Activated effector memory CD4-positive, alpha-beta T cell treated with anti-CD3 and anti-CD28 coated beads, Interleukin-2, amount 50 U/mL, for 16 hours (primary cell): Measurements from ENCODE around the gene POU4F3.
"Not testable (repeated sequence)": the region's sequence is repeated elsewhere in the genome, so short reads cannot be mapped to it uniquely, and the experiment has no call there.

Source experiments
- DNase-seq: peaks from one replicate; pipeline ENCODE4 v3.0.0-alpha.2; 2020

The POU4F3 gene, protein sequence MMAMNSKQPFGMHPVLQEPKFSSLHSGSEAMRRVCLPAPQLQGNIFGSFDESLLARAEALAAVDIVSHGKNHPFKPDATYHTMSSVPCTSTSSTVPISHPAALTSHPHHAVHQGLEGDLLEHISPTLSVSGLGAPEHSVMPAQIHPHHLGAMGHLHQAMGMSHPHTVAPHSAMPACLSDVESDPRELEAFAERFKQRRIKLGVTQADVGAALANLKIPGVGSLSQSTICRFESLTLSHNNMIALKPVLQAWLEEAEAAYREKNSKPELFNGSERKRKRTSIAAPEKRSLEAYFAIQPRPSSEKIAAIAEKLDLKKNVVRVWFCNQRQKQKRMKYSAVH

DNA sequence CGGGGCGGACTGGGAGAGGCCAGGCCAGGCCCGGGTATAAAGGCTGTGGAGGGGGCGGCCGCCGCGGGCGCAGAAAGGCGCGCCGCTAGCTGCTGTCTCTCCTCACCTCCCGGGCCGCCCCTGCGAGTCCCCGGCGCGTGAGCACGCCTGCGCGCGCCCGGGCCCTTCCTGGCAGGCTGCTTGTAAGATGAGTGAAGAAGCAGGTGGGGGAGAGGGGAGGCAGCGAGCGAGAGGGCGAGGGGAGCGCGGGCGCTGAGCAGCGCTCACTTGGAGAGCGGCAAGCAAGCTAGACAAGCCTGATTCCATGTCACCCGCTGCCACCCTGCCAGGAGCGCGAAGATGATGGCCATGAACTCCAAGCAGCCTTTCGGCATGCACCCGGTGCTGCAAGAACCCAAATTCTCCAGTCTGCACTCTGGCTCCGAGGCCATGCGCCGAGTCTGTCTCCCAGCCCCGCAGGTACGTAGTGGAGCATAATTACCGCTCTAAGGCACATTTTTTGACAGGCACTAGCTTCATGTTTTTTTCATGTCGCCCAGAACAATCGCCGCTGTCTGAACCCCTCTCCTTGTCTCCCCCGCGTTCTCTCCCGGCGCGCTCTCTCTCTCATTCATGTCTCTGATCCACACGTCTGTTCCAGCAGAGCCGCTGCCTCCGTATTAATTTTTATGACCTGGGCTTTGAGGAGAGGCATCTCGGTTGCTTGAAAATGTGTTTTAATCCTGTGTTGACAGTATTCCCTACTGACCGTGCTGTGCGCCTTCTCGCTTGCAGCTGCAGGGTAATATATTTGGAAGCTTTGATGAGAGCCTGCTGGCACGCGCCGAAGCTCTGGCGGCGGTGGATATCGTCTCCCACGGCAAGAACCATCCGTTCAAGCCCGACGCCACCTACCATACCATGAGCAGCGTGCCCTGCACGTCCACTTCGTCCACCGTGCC lies at the start of gene POU4F3:
Gene POU4F3, plus strand, starts transcription at position 66 of the 941 bp plus-strand sequence. Its CDS starts 274 bp downstream, at position 340.
- no peak for DNase-seq

DNA sequence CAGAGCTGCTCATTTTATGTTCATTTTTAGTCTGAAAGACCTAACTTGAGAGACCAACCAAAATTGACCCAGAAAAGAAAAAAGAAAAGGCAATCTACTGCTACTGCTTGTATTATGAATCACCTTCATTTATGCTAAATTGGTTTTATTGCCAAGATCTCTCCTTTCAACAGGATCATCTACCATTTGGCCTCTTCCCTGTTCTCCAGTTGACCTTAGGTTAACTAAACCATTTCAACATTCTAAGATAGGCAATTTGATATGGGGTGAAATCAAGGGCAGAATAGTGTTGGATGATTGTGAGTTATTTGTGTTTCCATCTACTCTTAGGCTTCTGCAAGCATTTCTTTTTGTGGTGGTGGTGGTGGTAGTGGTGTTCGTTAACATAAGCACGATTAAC lies 48.3 kb upstream of the POU4F3 start:
- no peak for DNase-seq

DNA sequence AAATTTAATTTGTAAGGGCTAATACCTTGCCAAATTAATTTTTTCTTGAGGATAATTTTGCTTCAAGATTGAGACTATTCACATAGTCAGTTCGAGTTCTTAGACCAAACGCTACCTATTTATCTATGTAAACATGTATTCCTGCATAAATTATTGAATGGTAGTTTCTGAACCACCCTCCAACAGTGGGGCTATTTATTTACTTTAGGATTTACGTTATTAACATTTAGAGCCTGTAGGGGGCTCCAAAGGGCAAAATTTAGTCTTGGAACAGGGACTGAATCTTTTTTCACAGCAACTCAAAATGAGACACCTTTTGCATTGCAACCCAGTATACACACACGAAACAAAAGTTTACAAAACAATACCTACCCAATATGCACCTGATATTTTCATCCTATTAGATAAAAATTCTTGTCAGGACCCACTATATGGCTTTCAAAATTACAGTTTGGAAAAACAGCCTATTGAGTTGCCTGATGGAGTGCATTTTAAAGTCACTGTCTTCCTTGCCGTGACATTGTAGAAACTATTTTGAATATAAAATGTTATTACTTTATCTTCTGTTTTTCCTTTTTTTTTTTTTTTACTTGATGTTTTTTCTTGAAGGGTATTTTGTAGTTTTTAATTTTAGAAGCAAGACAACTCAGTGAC lies 47.1 kb upstream of the POU4F3 start:
- DNase-seq, result no peak

DNA sequence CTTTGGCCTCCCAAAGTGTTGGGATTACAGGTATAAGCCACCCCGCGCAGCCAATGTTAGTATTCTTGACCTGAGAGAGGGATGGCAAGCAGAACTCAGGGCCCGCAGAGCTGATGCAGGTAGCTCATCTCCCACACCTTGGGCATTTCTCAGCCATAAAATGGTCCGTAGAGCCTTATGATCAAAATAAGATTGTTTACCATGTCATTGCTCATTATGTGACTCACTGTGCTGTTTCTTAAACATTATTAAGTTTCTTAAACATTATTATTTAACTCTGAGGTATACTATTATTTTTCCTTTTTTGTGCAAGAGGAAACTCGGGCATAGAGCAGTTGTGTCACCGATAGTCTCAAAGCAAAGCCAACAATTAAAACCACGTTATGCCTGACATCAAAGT lies 42.4 kb upstream of the POU4F3 start:
- no peak for DNase-seq

DNA sequence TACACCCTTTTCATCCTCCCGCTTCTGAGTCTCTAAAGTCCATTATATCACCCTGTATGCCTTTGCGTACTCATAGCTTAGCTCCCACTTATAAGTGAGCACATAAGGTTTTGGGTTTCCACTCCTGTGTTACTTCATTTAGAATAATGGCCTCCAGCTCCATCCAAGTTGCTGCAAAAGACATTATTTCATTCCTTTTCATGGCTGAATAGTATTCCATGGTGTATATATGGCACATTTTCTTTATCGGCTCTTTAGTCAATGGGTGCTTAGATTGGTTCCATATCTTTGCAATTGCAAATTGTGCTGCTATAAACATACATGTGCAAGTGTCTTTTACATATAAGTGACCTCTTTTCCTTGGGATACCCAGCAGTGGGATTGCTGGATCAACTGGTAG lies 39.7 kb upstream of the POU4F3 start:
- not testable (repeated sequence) for DNase-seq

DNA sequence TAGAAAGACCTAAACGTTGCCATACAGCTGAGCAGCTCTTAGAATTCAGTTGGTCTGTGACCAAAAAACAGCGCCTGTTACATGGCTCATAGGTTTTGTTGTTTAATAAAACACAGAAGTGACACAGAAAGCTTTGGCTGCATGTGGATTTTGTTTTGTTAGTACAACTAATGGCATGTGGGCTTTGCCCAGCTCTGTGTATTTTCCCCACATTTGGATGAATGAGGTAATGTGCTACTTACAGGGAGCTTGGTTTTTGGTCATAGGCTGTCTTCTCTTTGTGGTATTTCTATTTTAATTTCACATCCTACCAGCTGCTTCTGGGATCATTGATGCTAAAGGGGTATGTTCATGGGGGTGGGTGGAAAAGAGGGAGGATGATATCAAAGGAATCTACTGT lies 37.0 kb upstream of the POU4F3 start:
- no peak for DNase-seq

DNA sequence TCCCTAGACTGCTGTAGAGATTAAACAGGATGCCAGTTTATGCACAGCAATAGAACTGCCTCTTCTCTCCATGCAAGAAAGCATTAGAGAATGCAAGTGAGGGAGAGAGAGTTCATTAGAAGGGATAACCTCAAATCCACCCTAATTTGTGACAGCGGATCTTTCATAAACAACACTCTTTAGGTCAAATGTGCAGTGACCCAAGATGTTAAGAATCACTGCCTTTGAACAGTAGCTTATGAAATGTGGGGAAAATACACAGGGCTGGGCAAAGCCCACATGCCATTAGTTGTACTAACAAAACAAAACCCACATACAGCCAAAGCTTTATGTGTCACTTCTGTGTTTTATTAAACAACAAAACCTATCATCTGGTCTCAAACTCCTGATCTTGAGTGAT lies 36.2 kb upstream of the POU4F3 start:
- DNase-seq, result no peak

DNA sequence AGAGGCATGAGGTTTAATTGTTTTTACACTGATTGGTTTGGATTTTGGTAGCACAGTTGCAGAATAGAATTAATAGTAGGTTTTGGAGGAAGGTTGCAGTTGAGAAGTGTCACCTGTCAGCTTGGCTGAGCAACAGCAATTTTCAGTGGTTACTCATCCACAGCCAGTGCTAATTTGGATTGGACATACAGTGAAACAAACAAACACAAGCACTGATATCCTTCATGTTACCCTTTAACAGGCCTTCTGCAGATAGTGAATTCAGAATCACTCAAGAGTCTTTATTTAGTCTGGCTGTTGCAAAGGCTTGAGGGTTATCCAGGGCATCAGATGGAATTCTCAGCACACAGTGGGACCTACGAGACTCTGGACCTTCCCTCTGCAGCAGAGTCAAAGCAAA lies 31.8 kb upstream of the POU4F3 start:
- DNase-seq, result no peak

DNA sequence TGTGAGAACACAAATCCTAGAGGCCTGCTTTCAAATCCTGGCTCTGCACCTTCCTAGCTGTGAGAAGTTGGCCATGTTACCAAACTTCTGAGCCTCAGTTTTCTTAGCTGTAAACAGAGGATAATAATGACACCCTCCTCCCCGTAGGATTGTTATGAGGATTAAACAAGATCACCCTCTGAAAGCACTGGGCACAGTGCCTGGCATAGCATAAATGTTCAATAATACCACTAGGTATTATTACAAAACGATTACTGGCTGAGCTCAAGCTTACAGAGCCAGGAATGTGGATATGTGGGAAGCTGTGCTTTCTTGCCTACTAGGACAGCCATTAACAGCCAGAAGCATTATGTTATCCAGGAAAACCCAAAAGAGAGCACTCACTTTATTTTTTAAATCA lies 30.8 kb upstream of the POU4F3 start:
- no peak for DNase-seq

DNA sequence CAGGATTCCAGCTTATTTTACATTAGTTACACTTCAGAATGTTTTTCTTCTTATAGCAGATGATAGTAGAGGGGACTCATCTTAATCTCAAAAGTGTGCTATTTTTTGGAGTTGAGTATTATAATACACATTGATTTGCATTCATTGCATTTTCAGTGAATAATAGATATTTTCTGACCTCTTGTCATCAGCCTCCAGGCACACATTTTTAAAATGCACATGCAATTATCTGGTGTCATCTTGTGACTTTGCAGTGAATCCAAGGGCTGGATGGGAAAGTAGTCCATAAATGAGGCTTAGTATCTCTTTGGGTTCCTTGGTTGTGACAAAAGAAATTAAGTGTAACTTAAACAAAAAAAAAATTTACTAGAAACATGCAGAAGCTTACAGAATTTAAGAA lies 28.1 kb upstream of the POU4F3 start:
- no peak for DNase-seq

DNA sequence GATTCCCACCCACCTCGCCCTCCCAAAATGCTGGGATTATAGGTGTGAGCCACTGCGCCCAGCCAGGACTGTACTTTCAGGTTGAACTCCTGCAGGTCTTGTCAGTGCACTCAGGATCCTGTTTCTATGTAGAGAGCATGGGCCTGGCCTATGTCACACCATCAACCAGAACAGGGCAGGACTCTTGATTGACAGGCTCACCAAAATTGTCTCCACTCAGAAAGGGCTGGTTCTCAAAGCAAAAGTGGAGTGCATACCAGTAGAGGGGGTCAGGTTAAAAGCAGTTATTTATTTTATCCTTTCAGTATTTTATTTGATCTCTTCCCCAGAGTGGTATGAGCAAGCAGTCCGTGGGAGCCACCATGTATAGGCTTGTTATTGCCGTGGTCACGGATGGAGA lies 27.4 kb upstream of the POU4F3 start:
- DNase-seq, result no peak

DNA sequence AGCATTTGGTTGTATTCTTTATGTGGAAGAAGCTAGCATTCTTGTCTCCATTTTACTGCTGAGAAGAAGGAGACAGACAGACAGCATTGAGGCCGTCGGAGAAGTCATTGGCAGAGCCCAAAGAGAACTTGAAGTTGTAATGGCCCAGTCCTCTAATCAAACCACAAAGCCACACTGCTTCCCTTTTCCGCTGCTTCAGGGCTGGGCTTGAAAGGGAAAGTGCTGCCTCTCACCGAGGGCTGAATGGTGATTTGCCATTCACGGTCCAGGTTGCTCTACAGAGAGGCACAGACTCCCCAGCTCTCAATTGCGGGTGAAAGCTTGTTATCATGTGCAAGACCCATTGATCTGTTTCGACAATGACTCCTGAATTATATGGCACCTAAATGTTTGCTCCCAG lies 25.6 kb upstream of the POU4F3 start:
- DNase-seq, result no peak

DNA sequence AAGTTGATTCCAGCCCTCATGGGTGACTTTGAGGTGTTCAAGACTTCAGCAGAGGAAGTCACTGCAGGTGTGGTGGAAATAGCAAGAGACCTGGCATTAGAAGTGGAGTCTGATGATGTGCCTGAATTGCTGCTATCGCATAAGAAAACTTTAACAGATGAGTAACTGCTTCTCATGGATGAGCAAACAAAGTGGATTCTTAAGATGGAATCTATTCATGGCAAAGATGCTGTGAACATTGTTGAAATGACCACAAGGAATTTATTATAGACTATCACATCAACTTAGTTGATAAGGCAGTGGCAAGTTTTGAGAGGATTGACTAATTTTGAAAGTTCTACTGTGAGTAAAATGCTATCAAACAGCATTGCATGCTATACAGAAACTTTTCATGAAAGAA lies 17.1 kb upstream of the POU4F3 start:
- DNase-seq, result no peak

DNA sequence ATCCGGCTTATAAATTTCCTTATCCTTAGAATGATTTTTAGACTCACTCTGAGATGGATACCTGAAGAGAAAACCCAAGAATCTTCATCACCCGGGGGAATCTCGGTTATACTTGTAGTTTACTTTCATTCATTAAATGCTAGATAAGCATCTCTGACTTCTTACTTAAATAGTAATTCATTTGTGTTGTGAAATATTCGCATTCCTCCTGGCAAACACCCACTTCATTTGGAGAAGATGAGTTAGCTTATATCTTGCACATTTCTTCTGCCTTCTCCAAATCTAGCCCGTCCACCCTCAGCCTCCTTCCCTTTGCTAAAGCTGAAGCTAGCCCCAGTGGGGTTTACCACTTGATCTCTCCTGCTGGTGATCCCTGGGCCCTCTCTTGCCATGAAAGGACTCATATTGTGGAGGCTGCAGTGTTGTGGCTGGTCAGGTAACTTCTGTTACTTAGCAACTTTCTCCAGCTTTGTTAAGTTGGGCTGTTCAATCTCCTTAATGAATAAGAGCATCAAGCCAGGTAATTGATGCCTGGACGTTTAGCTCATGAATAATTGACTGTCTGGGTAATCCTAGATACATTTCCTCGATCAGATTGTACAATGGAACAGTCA lies 11.3 kb upstream of the POU4F3 start:
- no peak for DNase-seq

DNA sequence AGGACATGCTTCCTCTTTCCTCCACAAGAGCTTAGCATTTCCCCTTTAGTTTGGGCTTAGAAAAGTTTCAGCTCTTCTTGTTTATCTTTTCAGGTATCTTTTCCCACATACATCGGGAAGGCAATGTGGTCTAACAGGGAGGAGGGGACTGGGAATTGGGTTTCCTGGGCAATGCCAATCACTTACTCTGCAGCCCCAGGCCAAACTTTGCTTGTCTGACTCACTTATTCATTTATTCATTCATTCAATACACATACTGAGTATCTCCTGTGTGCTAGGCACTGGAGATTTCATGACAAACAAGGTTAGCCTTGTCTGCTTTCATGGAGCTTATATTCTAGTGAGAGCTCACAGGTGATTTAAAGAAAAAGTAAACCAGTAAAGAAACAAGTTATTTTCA lies 10.7 kb upstream of the POU4F3 start:
- DNase-seq, result no peak

DNA sequence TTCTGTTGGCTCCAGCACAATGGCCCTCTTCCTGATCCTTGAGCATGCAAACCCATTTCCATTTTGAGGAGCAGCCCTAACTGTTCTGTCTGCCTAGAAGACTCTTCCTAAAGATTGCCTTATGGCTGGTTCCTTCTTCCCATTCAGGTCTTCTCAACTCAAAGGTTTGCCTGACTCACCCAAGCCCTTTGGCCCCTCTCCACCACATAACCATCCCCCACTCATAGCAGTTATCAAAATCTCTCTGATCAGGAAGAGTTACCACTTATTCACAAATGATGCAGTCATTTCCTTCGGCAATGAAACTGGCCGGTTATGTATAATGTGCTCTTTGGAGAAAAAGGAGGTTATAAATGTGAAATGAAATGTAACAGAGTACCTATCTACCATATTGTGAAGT lies 8.9 kb upstream of the POU4F3 start:
- no peak for DNase-seq

DNA sequence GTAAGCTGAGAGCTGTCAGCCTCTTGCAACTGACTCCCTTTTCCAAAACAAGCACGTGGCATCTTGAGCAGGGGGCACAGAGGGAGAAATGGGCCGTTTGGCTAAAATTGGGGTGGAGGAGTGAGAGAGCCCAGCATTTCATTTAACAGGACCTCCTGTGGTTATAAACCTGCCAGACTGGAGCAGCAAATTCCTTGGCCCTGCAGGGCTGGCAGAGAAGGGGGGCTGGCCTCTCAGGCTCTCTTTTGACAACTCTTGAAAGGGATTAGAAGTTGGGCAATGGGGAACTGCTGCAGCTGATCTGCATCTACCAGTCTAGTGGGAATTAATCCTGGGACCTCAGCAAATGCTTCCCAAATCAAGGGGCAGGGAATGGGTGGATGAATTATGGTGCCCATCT lies 7.2 kb upstream of the POU4F3 start:
- DNase-seq, result no peak

DNA sequence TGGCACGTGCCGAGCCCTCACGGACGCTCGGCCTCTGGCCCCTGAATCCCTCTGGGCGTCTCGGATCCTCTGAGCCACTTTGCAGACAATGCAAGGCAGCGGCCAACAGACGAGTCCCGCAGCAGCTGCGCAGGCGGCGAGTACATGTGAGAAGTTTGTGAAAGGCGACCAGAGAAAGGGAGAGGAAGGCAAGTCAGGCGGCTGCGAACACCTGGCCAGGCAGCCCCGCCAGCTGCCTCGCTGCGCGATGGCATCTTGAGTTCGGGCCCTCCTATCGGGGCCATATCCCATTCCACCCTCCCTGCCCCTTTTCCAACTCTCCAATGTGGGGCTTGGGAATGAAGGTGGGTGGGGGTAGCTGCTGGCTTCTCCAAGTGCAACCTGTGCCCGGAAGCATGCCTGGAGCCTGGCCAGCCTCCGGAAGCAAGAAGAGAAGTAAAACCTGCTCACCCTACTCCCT lies 4.5 kb upstream of the POU4F3 start:
- no peak for DNase-seq

DNA sequence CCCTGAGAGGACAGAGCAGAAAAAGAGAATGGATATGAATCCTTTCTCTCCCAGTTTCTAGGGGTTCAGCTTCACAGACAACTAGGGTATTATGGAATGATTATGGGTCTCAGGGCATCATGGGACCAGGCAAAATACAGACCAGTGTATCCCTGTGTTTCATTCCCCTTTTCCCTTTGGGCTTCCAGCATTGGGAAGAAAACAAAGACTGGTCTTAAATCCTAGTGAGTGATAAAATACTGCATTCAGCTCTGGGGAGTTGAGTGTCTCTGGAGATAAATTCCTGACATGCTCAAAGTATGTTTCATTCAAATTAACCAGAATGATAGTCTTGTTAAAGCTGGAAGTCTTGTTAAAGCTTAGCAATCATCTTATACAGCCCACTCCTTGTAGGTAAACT lies 2.4 kb upstream of the POU4F3 start:
- no peak for DNase-seq

DNA sequence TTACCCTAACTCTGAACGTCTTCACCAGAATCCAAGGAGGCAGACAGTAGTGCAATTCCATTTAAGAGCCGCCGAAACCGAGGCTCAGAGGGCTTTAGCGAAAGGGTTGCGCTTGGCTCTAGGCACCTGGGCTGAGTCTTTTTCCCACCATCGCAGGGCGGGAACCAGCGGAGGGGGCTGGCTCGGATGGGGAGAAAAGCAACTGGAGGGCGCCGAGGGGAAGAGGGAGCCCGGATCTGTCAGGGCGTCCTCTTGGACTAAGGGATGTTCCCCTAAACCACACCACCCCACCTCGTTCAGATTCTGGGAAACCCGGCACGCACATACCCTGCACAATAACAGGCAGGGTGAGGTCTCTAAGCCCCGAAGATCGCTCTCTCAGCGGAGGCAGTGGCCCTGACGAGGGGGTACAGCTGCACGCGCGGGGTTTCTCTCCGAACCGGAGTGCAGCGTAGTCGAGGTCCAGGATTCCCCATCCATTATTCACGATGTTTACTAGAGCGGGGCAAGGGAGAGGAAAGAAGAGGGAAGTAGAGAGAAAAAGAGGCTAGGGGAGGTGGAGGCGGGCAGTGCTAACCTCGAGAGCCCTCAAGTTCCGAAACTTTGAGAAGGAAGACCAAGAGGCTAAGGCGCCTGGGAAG lies 1.3 kb upstream of the POU4F3 start:
- DNase-seq, result no peak

DNA sequence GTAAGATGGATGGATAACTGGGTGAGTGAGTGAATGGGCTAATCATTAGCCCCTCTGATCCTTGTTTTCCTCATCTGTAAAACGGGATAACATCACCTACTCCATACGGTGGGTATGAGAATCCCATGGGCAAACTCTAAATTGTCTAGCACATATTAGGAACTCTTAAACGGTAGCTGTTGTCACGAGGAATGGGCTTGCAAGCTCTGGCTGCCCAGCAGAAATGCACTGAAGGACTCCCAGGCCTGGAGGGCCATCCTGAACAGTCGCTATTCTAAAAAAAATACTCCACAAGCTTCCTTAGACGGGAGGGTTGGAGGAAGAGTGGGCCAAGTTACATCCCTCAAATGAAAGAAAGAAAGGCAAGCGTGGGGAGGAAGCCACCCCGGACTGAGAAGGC lies 711 bp upstream of the POU4F3 start:
- no peak for DNase-seq

DNA sequence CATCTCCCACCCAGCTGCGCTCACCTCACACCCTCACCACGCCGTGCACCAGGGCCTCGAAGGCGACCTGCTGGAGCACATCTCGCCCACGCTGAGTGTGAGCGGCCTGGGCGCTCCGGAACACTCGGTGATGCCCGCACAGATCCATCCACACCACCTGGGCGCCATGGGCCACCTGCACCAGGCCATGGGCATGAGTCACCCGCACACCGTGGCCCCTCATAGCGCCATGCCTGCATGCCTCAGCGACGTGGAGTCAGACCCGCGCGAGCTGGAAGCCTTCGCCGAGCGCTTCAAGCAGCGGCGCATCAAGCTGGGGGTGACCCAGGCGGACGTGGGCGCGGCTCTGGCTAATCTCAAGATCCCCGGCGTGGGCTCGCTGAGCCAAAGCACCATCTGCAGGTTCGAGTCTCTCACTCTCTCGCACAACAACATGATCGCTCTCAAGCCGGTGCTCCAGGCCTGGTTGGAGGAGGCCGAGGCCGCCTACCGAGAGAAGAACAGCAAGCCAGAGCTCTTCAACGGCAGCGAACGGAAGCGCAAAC lies 1.1 kb downstream of the POU4F3 start:
- no peak for DNase-seq
